Measurements from ENCODE around the gene ADCK2. TPM values are rescaled to one million over a fixed set of nuclear protein-coding genes. Genes with fewer than 3 reads are reported as not detected.

ADCK2 gene
- total and polyA plus RNA-seq, 2 donors (not counting 3 experiments of a cell fraction or from before 2014, with no cell fraction given) = 10.3 to 13.3 TPM

DNA sequence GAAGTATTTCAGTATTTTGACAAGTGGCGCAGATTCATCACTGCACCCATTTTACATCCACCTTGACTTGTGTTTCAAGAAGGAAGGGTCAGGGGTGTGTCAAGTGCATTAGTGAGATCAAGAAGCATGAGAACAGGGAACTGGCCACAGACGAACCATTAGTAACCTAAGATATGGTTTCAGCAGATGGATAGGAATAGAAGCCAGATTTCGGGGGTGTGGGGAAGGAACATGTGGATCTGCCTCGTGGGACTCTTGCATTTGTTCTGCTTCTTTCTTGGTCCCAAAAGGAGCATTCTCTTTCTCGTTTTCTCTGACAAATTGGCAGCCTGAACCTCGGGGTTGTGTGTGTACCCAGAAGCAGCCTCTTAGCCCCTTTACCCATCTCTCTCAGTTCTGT is 41.7 kb upstream of the ADCK2 start:
- H2AFZ ChIP-seq (ENCODE audit: low read depth, low read length) = no peak overlapping the region
- H3K27me3 ChIP-seq (ENCODE audit: control insufficient read depth in 2 of 2, insufficient read depth in 2 of 2, low read length in 2 of 2) = peaks cover 0 to 3% of the 10 kb centered on the region in 2 experiments
- POLR2A ChIA-PET = no interaction called here
- H3K36me3 ChIP-seq (ENCODE audit: control insufficient read depth in 2 of 2, extremely low read depth in 1 of 2, insufficient read depth in 2 of 2, low read length in 2 of 2) = no peaks in the 10 kb centered on the region
- H3K4me2 ChIP-seq (ENCODE audit: insufficient read depth, low read length) = no peak overlapping the region
- DNase-seq (ENCODE audit: low read depth, low spot score) = no peak
- no peaks in the 10 kb centered on the region for H3K79me2 ChIP-seq (ENCODE audit: control insufficient read depth, insufficient read depth, low read length)
- CTCF ChIA-PET = interaction anchor here (1.9 kb wide), 1 partner anchor 113 kb away, joined by 6 read pairs; no protein-coding TSS in a partner anchor
- no peak overlapping the region for H3K9ac ChIP-seq (replicated peaks; ENCODE audit: extremely low read depth, insufficient read depth, low read length)
- intact Hi-C loops (cut with micrococcal nuclease) = no loop called here
- FAIRE-seq = no peak
- H3K9me1 ChIP-seq (replicated peaks; ENCODE audit: control insufficient read depth, extremely low read depth, insufficient read depth, low read length) = no peaks in the 10 kb centered on the region
- H3K4me1 ChIP-seq (ENCODE audit: control insufficient read depth, extremely low read depth, insufficient read depth, low read length) = no peaks in the 10 kb centered on the region
- BruUV-seq (replicated peaks) = no TSS peak
- dilution Hi-C loops (cut with MboI; ENCODE audit: extremely low pct_ligation_motif_present, low sequenced_read_pairs) = no loop called here
- H4K20me1 ChIP-seq (replicated peaks; ENCODE audit: control insufficient read depth, extremely low read depth, insufficient read depth, low read length) = no peaks in the 10 kb centered on the region
- no peak overlapping the region for H3K27ac ChIP-seq (ENCODE audit: insufficient read depth, low read depth, low read length)
- no peak overlapping the region for H3K4me3 ChIP-seq (replicated peaks in 1 of 3; ENCODE audit: insufficient read depth in 1 of 3, low read depth in 1 of 3, low read length in 3 of 3)
- TF ChIP-seq GATA2 (IDR thresholded peaks at IDR 0.05; ENCODE audit: insufficient read depth, insufficient read length, low read depth, low read length) (no peak), MYC (IDR thresholded peaks at IDR 0.05; ENCODE audit: low read depth, low read length) (no peak), FOS (IDR thresholded peaks at IDR 0.05; ENCODE audit: borderline replicate concordance, insufficient read depth, low read length) (no peak), POLR2AphosphoS5 (IDR thresholded peaks at IDR 0.05; ENCODE audit: insufficient read depth, low read depth, low read length) (no peak), EZH2 (IDR thresholded peaks at IDR 0.05; ENCODE audit: borderline replicate concordance, low read depth, low read length, severe bottlenecking) (no peak), POLR2A (IDR thresholded peaks at IDR 0.05; ENCODE audit: low read depth, low read length) (no peak), CTCF (IDR thresholded peaks at IDR 0.05; ENCODE audit: extremely low read depth in 1 of 2, insufficient read depth in 1 of 2, low read depth in 1 of 2, low read length in 2 of 2) (no peak), JUN (IDR thresholded peaks at IDR 0.05; ENCODE audit: borderline replicate concordance, insufficient read depth, insufficient read length, low read depth) (no peak)
- TF ChIP-seq, protein P1, sequence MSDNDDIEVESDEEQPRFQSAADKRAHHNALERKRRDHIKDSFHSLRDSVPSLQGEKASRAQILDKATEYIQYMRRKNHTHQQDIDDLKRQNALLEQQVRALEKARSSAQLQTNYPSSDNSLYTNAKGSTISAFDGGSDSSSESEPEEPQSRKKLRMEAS (IDR thresholded peaks at IDR 0.05; ENCODE audit: insufficient read depth, insufficient read length) = no peak
- H3K9me3 ChIP-seq (replicated peaks; ENCODE audit: control insufficient read depth, insufficient read depth, low read length) = no peaks in the 10 kb centered on the region
